GM12878 (cell line): ENCODE results near the gene RAB3A. TPM values are rescaled to one million over a fixed set of nuclear protein-coding genes. Genes with fewer than 3 reads are reported as not detected.

Source experiments
- CBX5 ChIP-seq: sonication (generic); IDR thresholded peaks from 2 replicates; pipeline ENCODE4 v1.6.1; 2016; ENCODE audit warnings: low read depth, moderate library complexity, mild to moderate bottlenecking, inconsistent platforms
- CHD1 ChIP-seq: IDR thresholded peaks from 2 replicates; pipeline ENCODE4 v1.6.1; 2012; ENCODE audit warnings: low read depth, low read length, improper control_type of control experiment
- CHD4 ChIP-seq: fragments of 200-600 bp; sonication (generic); IDR thresholded peaks from 2 replicates; pipeline ENCODE4 v1.6.1; 2016; ENCODE audit warnings: mild to moderate bottlenecking
- CUX1 ChIP-seq: IDR thresholded peaks from 2 replicates; pipeline ENCODE4 v1.6.1; 2012; ENCODE audit warnings: improper control_type of control experiment, low read depth, low read length; ENCODE audit not compliant: insufficient replicate concordance
- EED ChIP-seq: sonication (generic); IDR thresholded peaks from 2 replicates; pipeline ENCODE4 v1.6.1; 2016; ENCODE audit warnings: antibody characterized with exemption, low read depth
- FOXK2 ChIP-seq: fragments of 450-650 bp; IDR thresholded peaks from 2 replicates; pipeline ENCODE4 v1.6.1; 2017; ENCODE audit warnings: mild to moderate bottlenecking, moderate library complexity
- HDAC2 ChIP-seq: fragments of 200-600 bp; sonication (generic); IDR thresholded peaks from 2 replicates; pipeline ENCODE4 v1.6.1; 2017
- IKZF2 ChIP-seq, 2 experiments: fragments of 450-650 bp; IDR thresholded peaks; 2 replicates each; pipeline ENCODE4 v1.6.1; 2017; ENCODE audit warnings: mild to moderate bottlenecking in 2 of 2, moderate library complexity in 2 of 2
- LARP7 ChIP-seq: fragments of 450-650 bp; IDR thresholded peaks from 2 replicates; pipeline ENCODE4 v1.6.1; 2017; ENCODE audit warnings: mild to moderate bottlenecking
- MXI1 ChIP-seq: fragments of 150-350 bp; IDR thresholded peaks from 2 replicates; pipeline ENCODE4 v1.6.1; 2011; ENCODE audit warnings: low read depth, mild to moderate bottlenecking, inconsistent platforms, low read length, improper control_type of control experiment
- MYC ChIP-seq: IDR thresholded peaks from 2 replicates; pipeline ENCODE4 v1.6.1; 2011; ENCODE audit warnings: mild to moderate bottlenecking, low read length, moderate library complexity, inconsistent platforms; ENCODE audit not compliant: insufficient read depth, insufficient replicate concordance, insufficient read length, severe bottlenecking
- NBN ChIP-seq: fragments of 450-650 bp; IDR thresholded peaks from 2 replicates; pipeline ENCODE4 v1.6.1; 2016
- POLR2AphosphoS2 ChIP-seq: IDR thresholded peaks from 2 replicates; pipeline ENCODE4 v1.6.1; 2011; ENCODE audit warnings: low read depth, mild to moderate bottlenecking, low read length, improper control_type of control experiment, moderate library complexity
- RB1 ChIP-seq: fragments of 450-650 bp; formaldehyde crosslinking; IDR thresholded peaks from 2 replicates; pipeline ENCODE4 v1.6.1; 2017; ENCODE audit warnings: mild to moderate bottlenecking, borderline replicate concordance
- RELA ChIP-seq: fragments of 450-650 bp; IDR thresholded peaks from 2 replicates; pipeline ENCODE4 v1.8.0; 2014; ENCODE audit warnings: borderline replicate concordance; ENCODE audit not compliant: partially characterized antibody
- RUNX3 ChIP-seq: IDR thresholded peaks from 2 replicates; pipeline ENCODE4 v1.6.1; 2012; ENCODE audit warnings: low read length, inconsistent platforms
- SRF ChIP-seq, 2 experiments: IDR thresholded peaks; 2 replicates each; pipeline ENCODE4 v1.6.1; 2011; ENCODE audit warnings: low read depth in 2 of 2, low read length in 2 of 2, mild to moderate bottlenecking in 1 of 2, moderate library complexity in 1 of 2
- YBX1 ChIP-seq: fragments of 450-650 bp; IDR thresholded peaks from 2 replicates; pipeline ENCODE4 v1.6.1; 2016; ENCODE audit warnings: antibody characterized with exemption
- ZNF217 ChIP-seq: fragments of 450-650 bp; IDR thresholded peaks from 2 replicates; pipeline ENCODE4 v1.6.1; 2017; ENCODE audit warnings: antibody characterized with exemption, mild to moderate bottlenecking
- ZNF274 ChIP-seq: IDR thresholded peaks from one replicate; pipeline ENCODE4 v1.8.0; 2011; ENCODE audit not compliant: insufficient read length, insufficient read depth
- ZNF622 ChIP-seq: fragments of 450-650 bp; IDR thresholded peaks from 2 replicates; pipeline ENCODE4 v1.6.1; 2017; ENCODE audit warnings: mild to moderate bottlenecking, inconsistent platforms
- ZNF687 ChIP-seq: fragments of 450-650 bp; IDR thresholded peaks from 2 replicates; pipeline ENCODE4 v1.6.1; 2017; ENCODE audit warnings: mild to moderate bottlenecking, moderate library complexity
- polyA plus RNA-seq, 11 experiments: library from polyadenylated mRNA; depleted of rRNA in 4 of 11; unstranded in 6 of 11; stranded (reverse) in 5 of 11; fragments of >200 nt; fragmentation: Nextera tagmentation in 4 of 11; fragmentation: Illumina TruSeq in 1 of 11; extraction: Ambion mirVana in 4 of 11; extraction: Trizol in 1 of 11; gene quantifications; 1 replicate in 1 of 11; 2 replicates in 10 of 11; pipeline versions ENCODE4 v1.2.1 to v1.2.3, GENCODE V29; 2011 to 2016; ENCODE audit warnings: inconsistent platforms in 2 of 11, missing spikeins in 2 of 11, low read depth in 1 of 11
- total RNA-seq, 4 experiments: library from RNA; depleted of rRNA in 3 of 4; stranded (reverse); fragments of >200 nt in 3 of 4; fragmentation: Illumina TruSeq in 1 of 4; extraction: Trizol in 1 of 4; gene quantifications; 2 replicates each; pipeline versions ENCODE4 v1.2.1 to v1.2.3, GENCODE V29; 2013 to 2021
- TF ChIP-seq, protein P1 (sequence below): fragments of 450-650 bp; IDR thresholded peaks from 2 replicates; pipeline ENCODE4 v1.6.1; 2014; ENCODE audit warnings: mild to moderate bottlenecking

The RAB3A gene
- total and polyA plus RNA-seq, 10 of the 15 experiments (the other 5 are each of a cell fraction or from before 2014, with no cell fraction given), result 0.07 to 3.5 (median 1.2) TPM; not detected in 1

- TF ChIP-seq CHD1, result no peak
- TF ChIP-seq HDAC2, result no peak
- TF ChIP-seq POLR2AphosphoS2, result no peak
- no peak for TF ChIP-seq ZNF622
- peak; percentile 83 for TF ChIP-seq ZNF217
- peak; percentile 50; the same call in 1 of the 2 replicates for TF ChIP-seq MXI1
- TF ChIP-seq IKZF2 (IDR thresholded peaks at IDR 0.05), result peak in 1 of 2 experiments; percentile 20; a peak in 1 of 4 replicates
- no peak for TF ChIP-seq EED
- TF ChIP-seq MYC, result no peak
- TF ChIP-seq RELA, result peak; percentile 29
- TF ChIP-seq ZNF274, result no peak
- no peak for TF ChIP-seq CHD4
- TF ChIP-seq RB1, result peak; percentile 74
- TF ChIP-seq, protein P1, sequence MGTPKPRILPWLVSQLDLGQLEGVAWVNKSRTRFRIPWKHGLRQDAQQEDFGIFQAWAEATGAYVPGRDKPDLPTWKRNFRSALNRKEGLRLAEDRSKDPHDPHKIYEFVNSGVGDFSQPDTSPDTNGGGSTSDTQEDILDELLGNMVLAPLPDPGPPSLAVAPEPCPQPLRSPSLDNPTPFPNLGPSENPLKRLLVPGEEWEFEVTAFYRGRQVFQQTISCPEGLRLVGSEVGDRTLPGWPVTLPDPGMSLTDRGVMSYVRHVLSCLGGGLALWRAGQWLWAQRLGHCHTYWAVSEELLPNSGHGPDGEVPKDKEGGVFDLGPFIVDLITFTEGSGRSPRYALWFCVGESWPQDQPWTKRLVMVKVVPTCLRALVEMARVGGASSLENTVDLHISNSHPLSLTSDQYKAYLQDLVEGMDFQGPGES, result no peak
- no peak for TF ChIP-seq SRF (IDR thresholded peaks at IDR 0.05; ENCODE audit: low read depth in 2 of 2, low read length in 2 of 2)
- peak; percentile 70 for TF ChIP-seq RUNX3
- no peak for TF ChIP-seq NBN
- TF ChIP-seq ZNF687, result peak; percentile 67
- TF ChIP-seq CUX1, result no peak
- TF ChIP-seq YBX1, result no peak
- TF ChIP-seq LARP7, result peak; percentile 97
- no peak for TF ChIP-seq FOXK2
- no peak for TF ChIP-seq CBX5
Measured at GRCh38 chr19:18152817-18153555, 50.9 kb downstream of the RAB3A start, which contains the start of gene PIK3R2 (continued).
